ENCODE measurements around the gene IFRD2.
"Not testable (repeated sequence)": the region's sequence is repeated elsewhere in the genome, so short reads cannot be mapped to it uniquely, and the experiment has no call there.

IFRD2 gene

GRCh38 chr3:50324351-50325112 lies 32.3 kb upstream of the IFRD2 start:
- no peak for DNase-seq (ENCODE audit: low read depth)

GRCh38 chr3:50323614-50324199 lies 31.5 kb upstream of the IFRD2 start:
- no peak for DNase-seq (ENCODE audit: low read depth)

- DNase-seq (ENCODE audit: low read depth): no peak
Measured at GRCh38 chr3:50323092-50323600, 30.9 kb upstream of the IFRD2 start.

GRCh38 chr3:50322386-50323091 lies 30.3 kb upstream of the IFRD2 start, which contains the start of gene HYAL2:
Gene HYAL2, minus strand, starts transcription at chr3:50322745. Its CDS starts 2,256 bp downstream, at chr3:50320489.
- DNase-seq (ENCODE audit: low read depth): no peak

GRCh38 chr3:50322115-50322385 lies 29.8 kb upstream of the IFRD2 start:
- DNase-seq (ENCODE audit: low read depth): no peak

GRCh38 chr3:50321336-50322114 lies 29.3 kb upstream of the IFRD2 start:
- DNase-seq (ENCODE audit: low read depth): no peak

GRCh38 chr3:50320853-50321335 lies 28.7 kb upstream of the IFRD2 start:
- no peak for DNase-seq (ENCODE audit: low read depth)

GRCh38 chr3:50319894-50320625 lies 27.8 kb upstream of the IFRD2 start:
- no peak for DNase-seq (ENCODE audit: low read depth)

GRCh38 chr3:50319181-50319893 lies 27.1 kb upstream of the IFRD2 start:
- DNase-seq (ENCODE audit: low read depth): no peak

GRCh38 chr3:50318615-50319014 lies 26.4 kb upstream of the IFRD2 start:
- no peak for DNase-seq (ENCODE audit: low read depth)

- no peak for DNase-seq (ENCODE audit: low read depth)
Measured at GRCh38 chr3:50318163-50318562, 25.9 kb upstream of the IFRD2 start.

- DNase-seq (ENCODE audit: low read depth): no peak
Measured at GRCh38 chr3:50317300-50317699, 25.1 kb upstream of the IFRD2 start.

- no peak for DNase-seq (ENCODE audit: low read depth)
Measured at GRCh38 chr3:50316657-50317242, 24.5 kb upstream of the IFRD2 start.

- no peak for DNase-seq (ENCODE audit: low read depth)
Measured at GRCh38 chr3:50314816-50315215, 22.6 kb upstream of the IFRD2 start.

GRCh38 chr3:50314342-50314741 lies 22.1 kb upstream of the IFRD2 start:
- no peak for DNase-seq (ENCODE audit: low read depth)

- DNase-seq (ENCODE audit: low read depth): not testable (repeated sequence)
Measured at GRCh38 chr3:50312041-50312440, 19.8 kb upstream of the IFRD2 start.

- DNase-seq (ENCODE audit: low read depth): no peak
Measured at GRCh38 chr3:50304601-50305000, 12.4 kb upstream of the IFRD2 start.

- no peak for DNase-seq (ENCODE audit: low read depth)
Measured at GRCh38 chr3:50303013-50303815, 11.0 kb upstream of the IFRD2 start, which contains the start of gene HYAL1. Gene HYAL1, minus strand, starts transcription at chr3:50303574. Its CDS starts 618 bp downstream, at chr3:50302956.
